HG02973 (cell line): ENCODE measurements around the gene MTERF2.

ENCODE experiments used
- ATAC-seq: cut with Tn5 transposase; IDR thresholded peaks from one replicate; pipeline ENCODE4 v1.9.1; 2021; ENCODE audit warnings: moderate library complexity; ENCODE audit not compliant: unreplicated experiment

The MTERF2 gene

DNA sequence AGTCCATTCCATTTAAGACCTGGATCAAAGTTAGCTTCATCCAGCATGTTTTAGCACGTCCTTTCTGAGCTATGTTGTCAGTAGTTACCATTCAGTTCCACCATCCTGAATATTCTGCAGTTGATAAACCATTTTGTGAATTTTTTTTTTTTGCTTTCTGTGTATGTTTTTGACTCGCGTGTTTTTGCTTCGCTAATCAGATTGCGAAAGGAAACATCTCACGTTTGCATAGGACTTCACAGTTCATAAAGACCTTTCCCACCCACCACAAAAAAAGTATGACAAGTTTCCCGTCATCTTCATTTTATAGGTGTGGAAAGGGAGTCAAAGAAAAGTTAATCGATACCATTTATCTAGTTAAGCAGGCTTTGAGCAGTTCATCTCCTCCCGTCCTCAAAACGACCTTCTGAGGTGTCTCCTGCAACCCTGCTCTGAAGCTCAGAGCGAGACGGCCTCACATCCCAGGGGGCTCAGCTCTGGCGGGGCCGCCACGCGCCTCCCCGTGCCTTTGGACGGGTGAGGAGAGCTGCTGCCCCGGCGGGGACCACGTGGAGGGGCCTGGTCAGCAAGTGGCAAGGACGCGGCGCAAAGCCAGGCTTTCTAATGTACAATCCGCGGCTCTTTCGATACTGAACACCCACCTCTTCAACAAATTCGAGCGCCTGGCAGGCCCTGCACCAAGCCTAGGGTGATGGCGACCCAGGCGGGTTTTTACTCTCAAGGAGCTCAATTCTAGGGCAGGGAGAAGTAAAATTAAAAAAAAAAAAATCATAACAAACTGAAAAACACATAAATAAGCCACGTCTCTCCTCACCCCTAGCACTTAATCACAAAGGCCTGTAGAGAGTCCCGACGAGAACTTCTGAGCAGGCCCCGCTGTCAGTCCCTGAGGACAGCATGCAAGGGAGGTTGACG is 32.2 kb downstream of the MTERF2 start:
- ATAC-seq, result peak; percentile 17

GRCh38 chr12:106953352-106954250 is 33.3 kb downstream of the MTERF2 start:
- ATAC-seq, result no peak

GRCh38 chr12:106950591-106950990 is 36.4 kb downstream of the MTERF2 start:
- no peak for ATAC-seq

GRCh38 chr12:106947461-106947860 is 39.5 kb downstream of the MTERF2 start:
- no peak for ATAC-seq

DNA sequence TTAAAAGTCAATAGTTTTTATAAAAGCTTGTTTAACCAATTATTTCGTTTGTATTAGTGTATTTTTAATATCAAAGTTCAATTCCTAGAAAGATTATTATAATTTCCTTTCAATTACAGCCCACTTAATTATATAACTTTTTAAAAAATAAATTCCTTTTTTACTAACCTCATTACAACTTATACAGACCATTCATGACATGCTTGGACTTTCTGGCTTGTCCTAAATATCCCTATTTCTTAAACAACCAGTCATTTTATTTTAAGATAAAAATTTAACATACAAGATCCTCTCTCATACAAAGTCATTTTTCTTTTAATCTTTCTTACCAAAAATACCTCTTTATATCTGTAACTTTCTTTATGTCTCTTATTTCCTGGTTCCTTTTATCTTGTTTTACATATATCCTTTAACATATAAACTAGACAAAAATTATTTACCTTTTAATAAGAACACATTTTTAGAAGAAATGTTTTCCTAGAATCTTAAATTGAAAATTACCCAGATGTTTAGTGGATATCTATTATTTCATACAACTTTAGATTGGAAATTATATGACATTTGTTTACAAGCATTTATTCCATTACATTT is 41.6 kb downstream of the MTERF2 start:
- no peak for ATAC-seq

DNA sequence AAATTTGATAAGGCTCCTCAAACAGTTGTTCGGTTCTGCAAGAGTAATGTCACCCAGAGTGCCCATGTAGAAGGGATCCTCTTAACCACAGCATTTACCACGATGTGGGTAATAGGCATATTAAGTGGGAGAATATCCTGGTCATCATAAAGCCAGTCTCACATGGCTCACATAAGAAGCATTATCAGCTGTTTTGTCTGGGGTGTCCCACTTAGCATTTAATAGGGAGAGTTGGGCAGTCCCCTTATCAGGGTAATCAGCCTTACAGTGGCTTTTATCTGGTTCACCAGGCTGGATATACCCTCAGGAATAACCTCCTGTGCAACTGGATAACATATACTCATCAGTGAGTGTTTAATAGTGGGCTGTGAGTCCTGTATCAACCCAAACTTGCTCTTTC is 44.2 kb downstream of the MTERF2 start:
- ATAC-seq, result no peak

DNA sequence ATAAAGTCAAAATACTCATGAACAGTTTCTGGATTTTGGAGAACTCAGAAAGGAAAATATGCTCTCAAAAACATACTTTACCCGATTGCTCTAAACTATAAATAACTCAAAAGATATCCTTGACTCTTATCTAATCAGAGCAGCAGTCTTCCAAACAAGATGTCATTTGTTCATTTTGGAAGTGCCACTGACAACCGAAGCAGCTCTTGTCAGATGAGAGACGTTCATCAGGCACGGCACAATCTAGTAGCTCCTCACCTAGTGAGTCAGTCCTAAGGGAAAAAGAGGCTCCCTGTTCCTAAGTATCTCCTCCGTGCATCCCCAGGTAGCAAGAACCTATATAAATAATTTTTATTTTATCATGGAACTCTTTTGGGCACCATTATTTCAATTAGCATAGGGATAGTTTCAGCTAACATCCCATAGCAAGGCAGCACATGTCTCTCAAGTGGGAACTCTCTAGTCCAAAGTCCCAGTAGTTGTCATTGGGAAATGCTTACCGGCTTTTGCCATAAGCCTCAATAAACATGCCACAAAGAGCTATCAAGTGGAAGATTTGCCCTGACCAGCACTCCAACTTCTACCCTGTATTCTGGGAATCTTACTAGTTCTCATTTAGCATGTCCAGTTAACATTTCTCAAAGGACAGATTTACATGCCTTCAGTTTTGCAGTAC is 45.3 kb downstream of the MTERF2 start:
- no peak for ATAC-seq

DNA sequence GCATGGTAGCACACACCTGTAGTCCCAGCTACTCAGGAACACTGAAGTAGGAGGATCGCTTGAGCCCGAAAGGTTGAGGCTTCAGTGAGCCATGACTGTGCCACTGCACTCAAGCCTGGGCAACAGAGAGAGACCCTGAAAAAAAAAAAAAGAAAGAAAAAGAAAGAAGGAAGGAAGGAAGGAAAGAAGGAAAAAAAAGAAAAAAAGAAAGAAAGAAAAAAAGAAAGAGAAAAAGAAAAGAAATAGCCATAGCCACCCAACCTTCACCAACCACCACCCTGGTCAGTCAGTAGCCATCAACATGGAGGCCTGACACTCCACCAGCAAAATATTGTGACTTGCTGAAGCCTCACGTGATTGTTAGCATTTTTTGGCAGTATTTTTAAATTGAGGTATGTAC is 52.7 kb downstream of the MTERF2 start:
- ATAC-seq, result no peak
